Uterus (tissue), 2 donors: ENCODE results near the gene RGL1.

ENCODE experiments used
- CTCF ChIP-seq, 4 experiments: fragments of 200-600 bp in 2 of 4; fragments of 450-650 bp in 2 of 4; sonication (generic) in 2 of 4; IDR thresholded peaks; one replicate each; pipeline ENCODE4 v1.5.1; 2016 to 2019; ENCODE audit warnings: antibody characterized with exemption in 4 of 4, mild to moderate bottlenecking in 2 of 4, moderate library complexity in 1 of 4
- POLR2A ChIP-seq, 2 donors: fragments of 450-650 bp; IDR thresholded peaks; one replicate each; pipeline ENCODE4 v1.6.1; 2016; ENCODE audit warnings: antibody characterized with exemption in 2 of 2, mild to moderate bottlenecking in 1 of 2, moderate library complexity in 1 of 2

GRCh38 chr1:183840140-183840539 lies 35.2 kb downstream of the RGL1 start:
- no peak for TF ChIP-seq POLR2A (IDR thresholded peaks at IDR 0.05)
- TF ChIP-seq CTCF (IDR thresholded peaks at IDR 0.05) = no peak
